Measurements from ENCODE around the gene TEX14.

TEX14 gene

GRCh38 chr17:58618336-58618735 lies 73.5 kb downstream of the TEX14 start:
- H3K4me3 ChIP-seq (replicated peaks; ENCODE audit: low read depth, low read length) = no peak overlapping the region
- no peak for DNase-seq (ENCODE audit: low read depth)
- no peak for TF ChIP-seq CTCF (IDR thresholded peaks at IDR 0.05; ENCODE audit: low read length, missing control alignments)

- no peak for DNase-seq (ENCODE audit: low read depth)
- H3K4me3 ChIP-seq (replicated peaks; ENCODE audit: low read depth, low read length) = no peak overlapping the region
- no peak for TF ChIP-seq CTCF (IDR thresholded peaks at IDR 0.05; ENCODE audit: low read length, missing control alignments)
These were observed 74.3 kb downstream of the TEX14 start for GRCh38 chr17:58617563-58617962.

DNA sequence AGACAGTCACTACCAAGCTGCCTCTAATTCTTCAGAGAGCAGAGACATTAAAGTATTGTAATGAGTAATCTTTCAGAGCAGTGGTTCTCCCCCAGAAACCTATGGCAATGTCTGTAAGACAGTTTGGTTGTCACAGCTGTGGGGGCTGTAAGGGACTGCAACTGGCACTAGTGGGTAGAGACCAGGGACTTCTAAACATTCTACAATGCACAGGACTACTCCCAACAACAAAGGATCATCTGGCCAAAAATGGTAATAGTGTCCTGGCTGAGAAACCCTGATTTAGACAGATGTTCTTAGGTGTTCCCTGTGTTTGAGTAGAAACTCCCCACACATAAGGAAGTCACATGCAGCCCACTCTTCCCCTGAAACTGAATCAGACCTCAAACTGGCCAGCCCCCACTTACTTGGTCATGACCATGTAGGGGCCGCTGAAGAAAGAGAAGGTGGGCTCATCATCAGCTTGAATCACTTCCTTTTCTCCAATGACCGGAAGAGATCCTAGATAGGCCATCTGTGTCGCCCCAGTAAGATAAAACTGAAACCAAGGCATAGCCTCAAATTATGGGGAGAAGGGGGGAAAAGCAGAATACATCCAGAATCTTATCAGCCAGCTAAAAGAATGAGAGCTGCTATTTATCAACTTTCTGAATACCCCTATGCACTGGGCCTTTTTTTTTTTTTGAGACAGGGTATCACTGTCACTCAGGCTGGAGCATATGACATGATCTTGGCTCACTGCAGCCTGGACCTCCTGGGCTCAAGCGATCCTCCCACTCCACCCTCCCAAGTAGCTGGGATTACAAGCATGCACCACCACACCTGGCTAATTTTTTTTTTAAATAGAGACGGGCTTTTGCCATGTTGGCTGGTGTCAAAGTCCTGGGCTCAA lies 75.8 kb downstream of the TEX14 start:
- no peak for TF ChIP-seq CTCF (IDR thresholded peaks at IDR 0.05; ENCODE audit: low read length, missing control alignments)
- no peak for DNase-seq (ENCODE audit: low read depth)
- H3K4me3 ChIP-seq (replicated peaks; ENCODE audit: low read depth, low read length) = no peak overlapping the region

DNA sequence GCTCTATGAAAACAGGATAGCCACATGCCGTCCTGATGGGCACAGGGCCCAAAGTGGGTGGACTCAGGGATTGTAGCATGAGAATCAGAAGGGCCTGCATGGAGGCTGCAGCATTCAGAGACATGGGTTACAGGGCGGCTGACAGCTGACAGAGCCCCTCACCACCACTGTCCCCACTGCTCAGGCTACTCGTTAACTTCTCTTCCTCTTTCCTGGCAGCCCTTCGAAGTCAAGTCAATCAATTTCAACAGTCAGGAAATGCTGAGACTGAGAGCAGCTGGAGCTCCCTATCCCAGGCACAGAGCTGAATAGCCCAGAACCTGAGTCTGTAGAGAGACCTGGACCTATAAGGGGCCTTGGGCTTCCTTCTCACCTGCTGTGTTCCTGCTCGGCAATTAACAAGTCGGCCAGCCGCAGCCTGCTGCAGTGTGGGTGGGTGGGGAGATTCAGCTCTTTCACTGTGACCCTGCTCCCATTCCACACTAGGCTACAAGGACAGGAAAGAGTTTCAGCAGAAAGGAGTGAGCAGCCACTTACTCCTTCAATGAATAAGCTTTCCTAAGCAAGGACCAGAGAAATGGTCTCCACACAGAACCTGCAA lies 76.9 kb downstream of the TEX14 start:
- no peak for DNase-seq (ENCODE audit: low read depth)
- H3K4me3 ChIP-seq (replicated peaks; ENCODE audit: low read depth, low read length) = no peak overlapping the region
- no peak for TF ChIP-seq CTCF (IDR thresholded peaks at IDR 0.05; ENCODE audit: low read length, missing control alignments)

- no peak overlapping the region for H3K4me3 ChIP-seq (replicated peaks; ENCODE audit: low read depth, low read length)
- no peak for TF ChIP-seq CTCF (IDR thresholded peaks at IDR 0.05; ENCODE audit: low read length, missing control alignments)
- DNase-seq (ENCODE audit: low read depth) = no peak
These were observed 80.5 kb downstream of the TEX14 start for GRCh38 chr17:58611331-58611730.

DNA sequence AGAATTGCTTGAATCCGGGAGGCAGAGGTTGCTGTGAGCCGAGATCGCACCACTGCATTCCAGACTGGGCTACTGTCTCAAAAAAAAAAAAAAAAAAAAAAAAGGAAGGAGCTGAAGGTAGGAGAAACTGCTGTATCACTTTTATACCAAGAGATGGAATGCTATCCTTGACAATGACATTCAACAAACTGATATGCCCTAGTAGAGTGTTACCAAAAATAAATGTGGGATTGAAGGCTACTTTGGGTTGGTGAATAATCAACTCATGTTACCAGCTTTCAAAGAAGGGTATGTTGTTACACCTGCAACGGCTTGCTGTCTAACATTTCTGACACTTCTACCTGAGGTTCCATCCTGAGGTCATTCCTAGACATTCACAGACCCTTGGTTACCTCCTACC lies 84.9 kb downstream of the TEX14 start:
- TF ChIP-seq CTCF (IDR thresholded peaks at IDR 0.05; ENCODE audit: low read length, missing control alignments) = no peak
- DNase-seq (ENCODE audit: low read depth) = no peak
- no peak overlapping the region for H3K4me3 ChIP-seq (replicated peaks; ENCODE audit: low read depth, low read length)
